Myometrial cell (primary cell): ENCODE data around the gene APOBEC3F. TPM values are rescaled to one million over a fixed set of nuclear protein-coding genes. Genes with fewer than 3 reads are reported as not detected.

Source experiments
- total RNA-seq: library from RNA; depleted of rRNA; stranded (reverse); fragments of >200 nt; gene quantifications from 2 replicates; pipeline ENCODE4 v1.2.3, GENCODE V29; 2015

APOBEC3F gene
- total RNA-seq, result 4.3 and 7.6 TPM in 2 replicates

GRCh38 chr22:39040538-39041296 is at the start of gene APOBEC3F:
TSS of gene APOBEC3F (plus strand) at chr22:39040864. CDS start at chr22:39040961, 97 bp downstream.

GRCh38 chr22:39013942-39014722 is 26.5 kb upstream of the APOBEC3F start, which contains the start of gene APOBEC3C:
TSS of gene APOBEC3C (plus strand) at chr22:39014257. CDS start at chr22:39014363, 106 bp downstream.

GRCh38 chr22:39077026-39077840 is 36.6 kb downstream of the APOBEC3F start, which contains the start of gene APOBEC3G:
TSS of gene APOBEC3G (plus strand) at chr22:39077275. CDS start at chr22:39077362, 87 bp downstream.

GRCh38 chr22:39097098-39098020 is 56.7 kb downstream of the APOBEC3F start, which contains the start of gene APOBEC3H:
TSS of gene APOBEC3H (plus strand) at chr22:39097244. CDS start at chr22:39100279, 3,035 bp downstream.

Other genes starting within 250 kb of the APOBEC3F start
- gene DNAL4, start 246.7 kb upstream of the APOBEC3F start, total RNA-seq, result 21.6 and 23.7 TPM in 2 replicates
- under 0.01 and 0.18 TPM in 2 replicates for gene NPTXR, start 196.8 kb upstream of the APOBEC3F start, total RNA-seq
- 42.5 and 44.4 TPM in 2 replicates for gene CBX6, start 168.6 kb upstream of the APOBEC3F start, total RNA-seq
- gene APOBEC3A, start 83.3 kb upstream of the APOBEC3F start, total RNA-seq, result not detected in 2 replicates
- gene APOBEC3B, start 58.5 kb upstream of the APOBEC3F start, total RNA-seq, result 28.5 and 29.6 TPM in 2 replicates
- 34.4 and 42.4 TPM in 2 replicates for gene APOBEC3C, start 26.6 kb upstream of the APOBEC3F start, total RNA-seq
- gene APOBEC3D, start 19.7 kb upstream of the APOBEC3F start, total RNA-seq, result 1.6 and 3.5 TPM in 2 replicates
- 11.0 and 15.8 TPM in 2 replicates for gene APOBEC3G, start 36.4 kb downstream of the APOBEC3F start, total RNA-seq
- 0.53 and 4.0 TPM in 2 replicates for gene APOBEC3H, start 56.4 kb downstream of the APOBEC3F start, total RNA-seq
- gene CBX7, start 111.8 kb downstream of the APOBEC3F start, total RNA-seq, result 2.3 and 2.5 TPM in 2 replicates
- 5.1 and 12.4 TPM in 2 replicates for gene PDGFB, start 204.1 kb downstream of the APOBEC3F start, total RNA-seq